Tibial nerve (tissue), 4 donors: Measurements from ENCODE around the gene PSMG4. TPM values are rescaled to one million over a fixed set of nuclear protein-coding genes. Genes with fewer than 3 reads are reported as not detected.

Experiments used
- DNase-seq, 2 donors: peaks; one replicate each; pipeline ENCODE4 v3.0.0-alpha.2; 2019; ENCODE audit warnings: low spot score in 2 of 2
- H3K27ac ChIP-seq, 4 donors: fragments of 200-600 bp; sonication (generic) in 3 of 4; one replicate each; pipeline ENCODE4 v1.5.1; 2017 to 2019; ENCODE audit warnings: mild to moderate bottlenecking in 1 of 4
- H3K27me3 ChIP-seq, 2 donors: fragments of 200-600 bp; sonication (generic) in 1 of 2; one replicate each; pipeline versions ENCODE4 v1.5.1 to v1.6.0; 2017 to 2019
- H3K36me3 ChIP-seq, 3 donors: fragments of 200-600 bp; sonication (generic); one replicate each; pipeline ENCODE4 v1.5.1; 2018 to 2019
- H3K4me1 ChIP-seq, 4 donors: fragments of 200-600 bp; sonication (generic) in 3 of 4; one replicate each; pipeline ENCODE4 v1.5.1; 2017 to 2019
- H3K4me3 ChIP-seq, 4 donors: fragments of 200-600 bp; sonication (generic) in 3 of 4; one replicate each; pipeline ENCODE4 v1.5.1; 2017 to 2019; ENCODE audit warnings: mild to moderate bottlenecking in 1 of 4, moderate library complexity in 1 of 4
- H3K9me3 ChIP-seq, 4 donors: fragments of 200-600 bp; sonication (generic) in 3 of 4; one replicate each; pipeline ENCODE4 v1.5.1; 2017 to 2019
- EP300 ChIP-seq, 2 donors: sonication (generic); formaldehyde crosslinking; IDR thresholded peaks; one replicate each; pipeline ENCODE4 v1.6.1; 2017; ENCODE audit warnings: antibody characterized with exemption in 2 of 2, mild to moderate bottlenecking in 1 of 2
- POLR2A ChIP-seq, 2 donors: fragments of 450-650 bp; IDR thresholded peaks; one replicate each; pipeline ENCODE4 v1.6.1; 2017; ENCODE audit warnings: antibody characterized with exemption in 2 of 2, mild to moderate bottlenecking in 2 of 2, moderate library complexity in 2 of 2
- WGBS, 2 donors: methylation state at CpG; one replicate each; pipeline ENCODE4 v1.1.5; 2018; 5-methylcytosine and 5-hydroxymethylcytosine counted together
- total RNA-seq, 4 donors: library from RNA; depleted of rRNA; stranded (reverse); fragments of >200 nt; gene quantifications; one replicate each; pipeline ENCODE4 v1.1.0, GENCODE V29; 2016
- TF ChIP-seq, protein P1 (sequence below), 5 experiments: fragments of 200-600 bp in 3 of 5; fragments of 450-650 bp in 2 of 5; sonication (generic) in 3 of 5; IDR thresholded peaks; one replicate each; pipeline ENCODE4 v1.5.1; 2016 to 2019; ENCODE audit warnings: antibody characterized with exemption in 5 of 5, mild to moderate bottlenecking in 3 of 5, moderate library complexity in 2 of 5

PSMG4 gene
- total RNA-seq, 4 donors from 2014 or later: 14.7 to 36.5 (median 31.8) TPM

GRCh38 chr6:3278691-3279090, 19.9 kb downstream of the PSMG4 start:
- H3K36me3 ChIP-seq: peaks cover 0 to 29% (median 0%) of the 10 kb centered on the region in 3 donors
- no peaks in the 10 kb centered on the region for H3K27me3 ChIP-seq
- whole genome bisulfite sequencing, 2 donors: 70 to 78% methylated on average over 4 of the region's 4 CpGs
- TF ChIP-seq, protein P1, sequence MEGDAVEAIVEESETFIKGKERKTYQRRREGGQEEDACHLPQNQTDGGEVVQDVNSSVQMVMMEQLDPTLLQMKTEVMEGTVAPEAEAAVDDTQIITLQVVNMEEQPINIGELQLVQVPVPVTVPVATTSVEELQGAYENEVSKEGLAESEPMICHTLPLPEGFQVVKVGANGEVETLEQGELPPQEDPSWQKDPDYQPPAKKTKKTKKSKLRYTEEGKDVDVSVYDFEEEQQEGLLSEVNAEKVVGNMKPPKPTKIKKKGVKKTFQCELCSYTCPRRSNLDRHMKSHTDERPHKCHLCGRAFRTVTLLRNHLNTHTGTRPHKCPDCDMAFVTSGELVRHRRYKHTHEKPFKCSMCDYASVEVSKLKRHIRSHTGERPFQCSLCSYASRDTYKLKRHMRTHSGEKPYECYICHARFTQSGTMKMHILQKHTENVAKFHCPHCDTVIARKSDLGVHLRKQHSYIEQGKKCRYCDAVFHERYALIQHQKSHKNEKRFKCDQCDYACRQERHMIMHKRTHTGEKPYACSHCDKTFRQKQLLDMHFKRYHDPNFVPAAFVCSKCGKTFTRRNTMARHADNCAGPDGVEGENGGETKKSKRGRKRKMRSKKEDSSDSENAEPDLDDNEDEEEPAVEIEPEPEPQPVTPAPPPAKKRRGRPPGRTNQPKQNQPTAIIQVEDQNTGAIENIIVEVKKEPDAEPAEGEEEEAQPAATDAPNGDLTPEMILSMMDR (IDR thresholded peaks at IDR 0.05): no peak
- TF ChIP-seq EP300 (IDR thresholded peaks at IDR 0.05): no peak
- TF ChIP-seq POLR2A (IDR thresholded peaks at IDR 0.05): no peak
- no peak overlapping the region for H3K27ac ChIP-seq
- H3K4me1 ChIP-seq: peaks cover 0 to 36% (median 4%) of the 10 kb centered on the region in 4 donors
- H3K4me3 ChIP-seq: no peak overlapping the region
- no peak for DNase-seq
- no peaks in the 10 kb centered on the region for H3K9me3 ChIP-seq

DNA sequence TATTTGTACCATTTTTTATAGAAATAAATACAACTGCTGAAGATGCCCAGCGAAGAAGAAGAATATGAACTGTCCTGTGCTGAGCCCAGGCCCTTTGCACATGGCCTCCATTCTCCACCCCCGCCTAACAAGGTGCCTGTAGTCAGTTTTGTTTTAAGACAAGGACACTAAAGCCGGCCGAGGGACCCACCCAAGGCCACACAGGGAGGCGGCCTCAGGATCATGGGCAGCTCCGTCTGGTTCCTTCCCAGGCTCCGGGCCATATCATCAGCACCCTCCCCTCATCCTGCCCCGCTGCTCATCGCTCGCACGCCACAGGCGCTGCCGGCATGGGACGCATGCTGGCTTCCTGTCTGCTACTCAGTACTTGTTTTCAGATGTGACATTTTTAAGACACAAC, 21.3 kb downstream of the PSMG4 start:
- peaks cover 0 to 50% (median 4%) of the 10 kb centered on the region in 4 donors for H3K4me1 ChIP-seq
- H3K27me3 ChIP-seq: no peaks in the 10 kb centered on the region
- DNase-seq: no peak
- peak overlapping the region in 1 of 4 donors; percentile 47 for H3K27ac ChIP-seq
- no peak for TF ChIP-seq EP300 (IDR thresholded peaks at IDR 0.05)
- no peak for TF ChIP-seq POLR2A (IDR thresholded peaks at IDR 0.05)
- TF ChIP-seq, protein P1 (IDR thresholded peaks at IDR 0.05): no peak
- H3K9me3 ChIP-seq: no peaks in the 10 kb centered on the region
- H3K4me3 ChIP-seq: no peak overlapping the region
- WGBS, 2 donors: 83 to 85% methylated on average over 14 of the region's 14 CpGs
- H3K36me3 ChIP-seq: peaks cover 0 to 28% (median 0%) of the 10 kb centered on the region in 3 donors

DNA sequence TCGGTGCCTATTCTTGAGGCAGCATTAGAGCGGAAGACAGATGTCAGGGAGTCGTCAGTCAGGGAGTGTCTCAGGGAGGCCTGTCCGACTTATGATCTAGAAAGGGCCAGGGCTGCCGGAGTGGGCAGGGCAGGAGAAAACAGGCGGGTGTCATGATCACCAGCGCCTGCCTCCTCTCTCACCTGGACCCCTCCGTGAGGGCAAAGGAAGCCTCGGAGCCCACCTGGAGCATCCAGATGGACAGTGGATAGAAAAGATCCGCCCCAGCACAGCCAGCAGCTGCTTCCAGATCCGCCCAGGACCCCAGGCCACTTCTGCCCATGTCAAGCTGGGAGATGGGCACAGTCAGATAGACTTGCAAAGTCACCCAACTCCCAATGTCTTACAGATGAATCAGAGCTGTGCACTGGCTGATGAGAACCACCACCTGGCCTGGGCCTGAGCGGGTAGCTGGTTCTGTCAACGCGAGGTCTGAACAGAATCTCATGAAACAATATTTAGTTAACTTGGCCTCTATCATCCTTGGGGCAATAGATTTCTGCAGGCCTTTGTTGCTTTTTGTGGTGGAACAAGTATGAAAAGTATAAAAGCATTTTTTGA, 22.2 kb downstream of the PSMG4 start:
- H3K36me3 ChIP-seq: peaks cover 0 to 28% (median 0%) of the 10 kb centered on the region in 3 donors
- WGBS, 2 donors: 81 to 85% methylated on average over 12 to 14 of the region's 14 CpGs
- H3K4me1 ChIP-seq: peaks cover 0 to 55% (median 4%) of the 10 kb centered on the region in 4 donors
- H3K27ac ChIP-seq: peak overlapping the region in 1 of 4 donors; percentile 67
- no peaks in the 10 kb centered on the region for H3K9me3 ChIP-seq
- H3K27me3 ChIP-seq: no peaks in the 10 kb centered on the region
- H3K4me3 ChIP-seq: no peak overlapping the region
- no peak for TF ChIP-seq EP300 (IDR thresholded peaks at IDR 0.05)
- TF ChIP-seq, protein P1 (IDR thresholded peaks at IDR 0.05): no peak
- TF ChIP-seq POLR2A (IDR thresholded peaks at IDR 0.05): no peak
- DNase-seq: no peak

- TF ChIP-seq POLR2A (IDR thresholded peaks at IDR 0.05) (no peak), EP300 (IDR thresholded peaks at IDR 0.05) (peak in 1 of 2 donors; percentile 38)
- Histone ChIP-seq H3K4me1 (peaks cover 0 to 51% (median 4%) of the 10 kb centered on the region in 4 donors), H3K4me3 (no peak overlapping the region), H3K27me3 (no peaks in the 10 kb centered on the region), H3K36me3 (peaks cover 0 to 24% (median 0%) of the 10 kb centered on the region in 3 donors), H3K27ac (peak overlapping the region in 2 of 4 donors; percentile 67 to 69), H3K9me3 (no peaks in the 10 kb centered on the region)
- DNase-seq: no peak
- 41 to 44% methylated on average over 13 of the region's 13 CpGs for WGBS, 2 donors
Measured at GRCh38 chr6:3281631-3282475, 23.1 kb downstream of the PSMG4 start.

- H3K4me3 ChIP-seq: no peak overlapping the region
- no peak for TF ChIP-seq POLR2A (IDR thresholded peaks at IDR 0.05)
- TF ChIP-seq, protein P1 (IDR thresholded peaks at IDR 0.05): no peak
- peak overlapping the region in 2 of 4 donors; percentile 67 to 69 for H3K27ac ChIP-seq
- no peak for DNase-seq
- peaks cover 0 to 50% (median 4%) of the 10 kb centered on the region in 4 donors for H3K4me1 ChIP-seq
- H3K27me3 ChIP-seq: no peaks in the 10 kb centered on the region
- peaks cover 0 to 29% (median 0%) of the 10 kb centered on the region in 3 donors for H3K36me3 ChIP-seq
- no peaks in the 10 kb centered on the region for H3K9me3 ChIP-seq
- WGBS, 2 donors: 85 to 89% methylated on average over 20 of the region's 20 CpGs
Measured at GRCh38 chr6:3282476-3283236, 23.9 kb downstream of the PSMG4 start.
